SH-SY5Y (cell line): ENCODE measurements around the gene AP2A1.

ENCODE experiments used
- GATA2 ChIP-seq: IDR thresholded peaks from 2 replicates; pipeline ENCODE4 v1.6.1; 2011; ENCODE audit warnings: mild to moderate bottlenecking, low read depth, low read length
- GATA3 ChIP-seq: IDR thresholded peaks from 2 replicates; pipeline ENCODE4 v1.6.1; 2011; ENCODE audit warnings: low read depth, mild to moderate bottlenecking, low read length, moderate library complexity

Gene AP2A1

GRCh38 chr19:49808711-49809159 is 41.9 kb downstream of the AP2A1 start:
- TF ChIP-seq GATA3 (no peak), GATA2 (no peak)

DNA sequence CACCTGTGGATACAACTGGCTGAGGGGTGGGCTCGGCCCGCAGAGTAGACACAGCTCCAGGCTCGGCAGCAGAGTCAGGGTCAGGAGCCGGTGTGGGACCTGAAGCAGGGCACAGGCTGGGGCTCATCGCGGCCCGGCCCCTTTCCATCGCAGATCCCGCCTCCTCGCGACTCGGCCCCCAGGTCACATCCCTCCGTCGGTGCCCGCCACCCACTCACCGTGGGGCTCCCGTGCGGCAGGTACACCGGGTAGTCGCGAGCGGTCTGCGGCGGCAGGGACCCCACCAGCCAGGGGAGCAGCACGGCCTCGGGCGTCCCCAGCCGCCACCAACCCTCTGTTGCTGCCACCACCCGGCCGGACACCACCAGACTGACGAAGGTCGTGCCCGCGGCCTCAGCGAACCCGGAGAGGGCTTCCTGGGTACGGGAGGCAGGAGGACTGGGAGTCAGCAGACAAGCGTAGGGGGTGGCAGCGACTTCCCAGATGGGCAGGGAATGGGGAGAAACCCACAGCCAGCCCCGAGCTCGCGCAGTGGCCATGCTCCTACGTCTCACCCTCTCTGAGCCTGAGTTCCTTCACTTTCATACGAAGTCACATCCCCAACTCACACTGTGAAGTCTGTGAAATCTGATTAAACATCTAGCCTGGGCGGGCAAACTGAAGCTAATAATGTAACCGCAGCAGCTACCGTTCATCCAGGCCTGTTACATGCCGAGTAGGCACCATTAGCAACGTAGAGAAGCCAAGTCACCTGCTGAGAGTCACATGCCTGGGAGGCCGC is 42.5 kb downstream of the AP2A1 start:
- no peak for TF ChIP-seq GATA2
- no peak for TF ChIP-seq GATA3

GRCh38 chr19:49809941-49810389 is 43.2 kb downstream of the AP2A1 start:
- TF ChIP-seq GATA3 (no peak), GATA2 (no peak)

DNA sequence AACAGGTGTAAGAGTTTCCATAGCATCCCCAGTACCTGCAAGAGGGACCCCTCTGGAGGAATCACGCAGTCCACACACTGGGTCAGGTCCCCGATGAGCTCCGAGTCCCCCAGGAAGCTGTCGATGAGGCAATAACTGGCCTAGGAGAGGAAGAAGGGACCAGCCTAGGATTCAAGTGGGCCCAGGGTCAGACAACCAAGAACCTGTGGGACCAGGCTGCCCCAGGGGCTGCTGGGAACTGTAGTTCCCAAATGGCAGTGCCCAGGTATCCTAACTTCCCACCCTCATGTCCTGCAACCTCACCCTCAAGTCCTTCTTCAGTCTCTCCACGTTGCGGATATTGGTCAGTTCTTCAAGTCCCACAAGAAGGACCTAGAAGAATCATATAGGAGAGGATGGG is 44.5 kb downstream of the AP2A1 start:
- no peak for TF ChIP-seq GATA3
- TF ChIP-seq GATA2 = no peak

DNA sequence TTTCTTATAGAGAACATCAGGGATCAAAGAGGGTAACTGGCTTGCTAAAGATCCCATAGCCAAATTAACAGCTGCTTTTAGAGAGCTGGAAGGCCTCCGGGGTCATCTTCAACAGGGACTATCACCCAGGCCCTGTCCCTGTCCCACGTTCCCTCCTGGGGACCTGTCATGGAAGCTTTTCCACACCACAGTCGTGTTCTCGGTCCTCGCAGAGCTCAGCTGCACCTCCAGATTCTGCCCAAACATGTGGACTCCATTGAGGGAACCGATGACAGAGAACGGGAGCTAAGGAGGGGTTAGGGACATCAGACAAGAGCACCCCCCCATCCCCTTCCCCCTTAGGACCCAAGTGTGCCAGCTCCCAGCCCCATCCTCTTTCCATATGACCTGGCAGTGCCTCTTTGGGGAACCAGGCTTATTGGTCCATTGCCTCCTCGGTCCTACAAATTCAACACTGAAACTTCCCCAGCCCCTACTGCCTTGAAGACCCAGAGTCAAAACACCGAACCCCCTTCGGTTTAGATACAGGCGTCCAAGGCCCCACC is 45.7 kb downstream of the AP2A1 start:
- TF ChIP-seq GATA3 (no peak), GATA2 (no peak)

- peak; percentile 80 for TF ChIP-seq GATA2
- no peak for TF ChIP-seq GATA3
These were observed 46.4 kb downstream of the AP2A1 start, which contains the start of gene FUZ for GRCh38 chr19:49812997-49813861. TSS of gene FUZ (minus strand) at chr19:49813292. CDS start at chr19:49813106, 186 bp downstream.

DNA sequence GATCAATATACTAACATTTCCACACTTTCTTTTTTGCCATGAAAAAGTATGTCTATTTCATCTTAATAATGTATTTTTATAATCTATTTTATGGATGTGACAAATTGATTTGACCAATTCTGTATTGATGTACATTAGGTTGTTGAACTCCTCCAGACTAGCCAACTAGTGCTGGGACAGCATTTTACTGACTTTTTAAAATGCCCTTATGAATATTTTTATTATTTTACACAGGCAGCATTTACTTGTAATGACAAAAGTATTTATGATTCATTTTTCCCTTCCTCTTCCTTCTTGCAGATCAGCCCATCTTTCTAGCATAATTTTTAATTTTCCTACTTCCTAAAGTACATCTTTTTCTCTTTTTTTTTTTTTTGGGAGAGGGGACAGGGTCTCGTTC is 47.2 kb downstream of the AP2A1 start:
- no peak for TF ChIP-seq GATA3
- TF ChIP-seq GATA2 = no peak

DNA sequence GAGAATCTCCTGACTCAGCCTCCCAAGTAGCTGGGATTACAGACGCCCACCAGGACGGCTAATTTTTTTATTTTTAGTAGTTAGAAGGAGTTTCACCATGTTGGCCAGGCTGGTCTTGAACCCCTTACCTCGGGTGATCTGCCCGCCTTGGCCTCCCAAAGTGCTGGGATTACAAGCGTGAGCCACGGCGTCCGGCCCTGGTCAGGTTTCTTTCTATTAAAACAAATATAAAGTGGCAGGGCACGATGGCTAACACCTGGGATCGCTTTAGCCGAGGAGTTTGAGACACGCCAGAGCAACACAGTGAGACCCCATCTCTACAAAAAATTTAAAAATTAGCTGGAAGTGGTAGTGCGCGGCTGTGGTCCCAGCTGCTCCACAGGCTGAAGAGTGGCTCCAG is 49.8 kb downstream of the AP2A1 start:
- no peak for TF ChIP-seq GATA3
- no peak for TF ChIP-seq GATA2

GRCh38 chr19:49817964-49818648 is 51.3 kb downstream of the AP2A1 start, which contains the start of gene MED25:
TSS of gene MED25 (plus strand) at chr19:49818289. CDS start at chr19:49818342, 53 bp downstream.
- TF ChIP-seq GATA3 (no peak), GATA2 (no peak)

- TF ChIP-seq GATA2 (no peak), GATA3 (no peak)
These were observed 52.0 kb downstream of the AP2A1 start for GRCh38 chr19:49818649-49819370.

DNA sequence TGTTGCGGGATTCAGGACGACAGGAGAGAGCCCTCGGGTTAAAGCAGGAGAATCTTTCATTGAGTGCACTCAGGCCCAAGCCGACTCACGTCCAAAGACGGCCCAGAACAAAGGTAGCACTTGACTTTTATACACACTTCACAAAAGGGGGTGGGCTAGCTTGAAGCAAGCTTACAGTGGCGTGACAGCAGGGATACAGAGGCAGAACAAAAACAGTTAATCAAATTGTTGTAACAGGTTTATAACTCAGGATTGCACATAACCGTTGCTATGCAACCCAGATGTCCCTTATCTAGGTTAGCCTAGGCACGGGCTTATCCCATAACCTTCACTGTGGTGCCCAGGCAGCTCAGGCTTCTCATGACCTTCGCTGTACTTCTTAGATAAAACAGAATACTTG is 53.3 kb downstream of the AP2A1 start:
- TF ChIP-seq GATA3 (no peak), GATA2 (no peak)

DNA sequence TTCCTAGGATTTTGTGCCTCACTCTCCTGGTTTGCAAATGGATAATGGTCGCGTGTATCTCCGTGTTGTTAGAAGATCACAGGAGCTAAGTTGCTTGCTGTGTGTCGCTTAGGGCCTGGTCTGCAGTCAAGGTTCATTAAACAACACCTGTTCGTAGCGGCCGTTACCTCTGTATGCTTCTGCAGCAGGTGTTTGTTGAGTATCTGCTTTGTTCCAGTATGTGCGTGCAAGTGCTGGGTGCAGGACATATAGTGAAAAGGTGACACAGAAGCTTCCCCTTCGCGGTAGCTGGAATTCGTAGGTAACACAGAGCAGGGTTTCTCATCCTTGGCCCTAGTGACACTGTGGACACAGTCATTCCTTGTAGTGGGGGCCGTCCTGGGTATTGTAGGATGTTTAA is 56.7 kb downstream of the AP2A1 start:
- no peak for TF ChIP-seq GATA3
- TF ChIP-seq GATA2 = no peak

GRCh38 chr19:49824662-49825061 is 57.9 kb downstream of the AP2A1 start:
- TF ChIP-seq GATA3 (no peak), GATA2 (no peak)

DNA sequence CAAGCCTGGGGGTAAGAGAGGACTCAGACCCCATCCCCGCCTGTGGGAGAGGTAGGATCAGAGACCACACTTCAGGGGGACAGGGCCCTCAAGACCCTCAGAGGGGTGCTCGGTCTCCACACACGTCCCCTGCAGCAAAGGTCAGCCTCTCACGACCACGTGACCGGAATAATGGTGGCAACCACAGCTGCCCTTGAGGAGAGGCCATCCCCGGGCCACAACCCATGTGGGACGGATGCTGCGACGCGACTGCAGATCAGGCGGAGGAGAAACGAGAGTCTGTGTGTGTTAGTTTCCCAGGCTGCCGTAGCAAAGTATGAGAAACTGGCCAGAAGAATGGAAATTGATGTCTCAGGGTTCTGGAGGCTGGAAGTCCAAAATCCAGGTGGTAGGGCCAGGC is 60.2 kb downstream of the AP2A1 start:
- TF ChIP-seq GATA3 (no peak), GATA2 (no peak)
